ENCODE data around the gene VSTM4. TPM values are rescaled to one million over a fixed set of nuclear protein-coding genes. Genes with fewer than 3 reads are reported as not detected.

Gene VSTM4
- total RNA-seq, 4 donors from 2014 or later = 13.4 to 38.2 (median 25.9) TPM

- TF ChIP-seq, protein P1, sequence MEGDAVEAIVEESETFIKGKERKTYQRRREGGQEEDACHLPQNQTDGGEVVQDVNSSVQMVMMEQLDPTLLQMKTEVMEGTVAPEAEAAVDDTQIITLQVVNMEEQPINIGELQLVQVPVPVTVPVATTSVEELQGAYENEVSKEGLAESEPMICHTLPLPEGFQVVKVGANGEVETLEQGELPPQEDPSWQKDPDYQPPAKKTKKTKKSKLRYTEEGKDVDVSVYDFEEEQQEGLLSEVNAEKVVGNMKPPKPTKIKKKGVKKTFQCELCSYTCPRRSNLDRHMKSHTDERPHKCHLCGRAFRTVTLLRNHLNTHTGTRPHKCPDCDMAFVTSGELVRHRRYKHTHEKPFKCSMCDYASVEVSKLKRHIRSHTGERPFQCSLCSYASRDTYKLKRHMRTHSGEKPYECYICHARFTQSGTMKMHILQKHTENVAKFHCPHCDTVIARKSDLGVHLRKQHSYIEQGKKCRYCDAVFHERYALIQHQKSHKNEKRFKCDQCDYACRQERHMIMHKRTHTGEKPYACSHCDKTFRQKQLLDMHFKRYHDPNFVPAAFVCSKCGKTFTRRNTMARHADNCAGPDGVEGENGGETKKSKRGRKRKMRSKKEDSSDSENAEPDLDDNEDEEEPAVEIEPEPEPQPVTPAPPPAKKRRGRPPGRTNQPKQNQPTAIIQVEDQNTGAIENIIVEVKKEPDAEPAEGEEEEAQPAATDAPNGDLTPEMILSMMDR (IDR thresholded peaks at IDR 0.05; ENCODE audit: low read depth) = no peak
These were observed 23.1 kb upstream of the VSTM4 start for GRCh38 chr10:49138361-49138891.

GRCh38 chr10:49136525-49136924, 21.2 kb upstream of the VSTM4 start:
- TF ChIP-seq, protein P1 (IDR thresholded peaks at IDR 0.05; ENCODE audit: low read depth) = no peak

- TF ChIP-seq, protein P1 (IDR thresholded peaks at IDR 0.05; ENCODE audit: low read depth) = no peak
These were observed 20.4 kb upstream of the VSTM4 start for GRCh38 chr10:49135575-49136313.

- TF ChIP-seq, protein P1 (IDR thresholded peaks at IDR 0.05; ENCODE audit: low read depth) = no peak
These were observed 19.0 kb upstream of the VSTM4 start for GRCh38 chr10:49134327-49134726.

GRCh38 chr10:49133706-49134248, 18.5 kb upstream of the VSTM4 start, which contains the start of gene FAM170B:
Gene FAM170B (minus strand): TSS chr10:49134021. CDS start chr10:49133918, 103 bp downstream.
- TF ChIP-seq, protein P1 (IDR thresholded peaks at IDR 0.05; ENCODE audit: low read depth) = no peak

- TF ChIP-seq, protein P1 (IDR thresholded peaks at IDR 0.05; ENCODE audit: low read depth) = no peak
These were observed 17.0 kb upstream of the VSTM4 start for GRCh38 chr10:49132362-49132737.

All from subcutaneous adipose tissue (tissue), 4 donors.